Stimulated activated CD4-positive, alpha-beta T cell treated with anti-CD3 and anti-CD28 coated beads, TNF-alpha, amount 100 ng/mL, for 1 hour (primary cell): Measurements from ENCODE around the gene USP49.
"Not testable (repeated sequence)": the region's sequence is repeated elsewhere in the genome, so short reads cannot be mapped to it uniquely, and the experiment has no call there.

ENCODE experiments used
- DNase-seq, 3 donors: peaks; one replicate each; pipeline ENCODE4 v3.0.0-alpha.2; 2020; ENCODE audit warnings: low read depth in 3 of 3, low spot score in 1 of 3

Gene USP49

GRCh38 chr6:41895300-41896233, at the start of gene USP49:
Gene USP49 (minus strand): TSS chr6:41895375. CDS start chr6:41806983, 88,392 bp downstream.
- peak; percentile 67 to 95 (median 78) for DNase-seq

GRCh38 chr6:41943456-41943855, 48.3 kb upstream of the USP49 start:
- DNase-seq, result no peak

- DNase-seq, result not testable (repeated sequence)
Observed at GRCh38 chr6:41942882-41943281, 47.7 kb upstream of the USP49 start.

GRCh38 chr6:41942067-41942851, 47.1 kb upstream of the USP49 start:
- DNase-seq, result no peak

- DNase-seq, result peak; percentile 50 to 86 (median 61)
Observed at GRCh38 chr6:41941280-41942066, 46.3 kb upstream of the USP49 start, which contains the start of gene CCND3. Gene CCND3 (minus strand): TSS chr6:41941808. CDS start chr6:41941649, 159 bp downstream.

DNA sequence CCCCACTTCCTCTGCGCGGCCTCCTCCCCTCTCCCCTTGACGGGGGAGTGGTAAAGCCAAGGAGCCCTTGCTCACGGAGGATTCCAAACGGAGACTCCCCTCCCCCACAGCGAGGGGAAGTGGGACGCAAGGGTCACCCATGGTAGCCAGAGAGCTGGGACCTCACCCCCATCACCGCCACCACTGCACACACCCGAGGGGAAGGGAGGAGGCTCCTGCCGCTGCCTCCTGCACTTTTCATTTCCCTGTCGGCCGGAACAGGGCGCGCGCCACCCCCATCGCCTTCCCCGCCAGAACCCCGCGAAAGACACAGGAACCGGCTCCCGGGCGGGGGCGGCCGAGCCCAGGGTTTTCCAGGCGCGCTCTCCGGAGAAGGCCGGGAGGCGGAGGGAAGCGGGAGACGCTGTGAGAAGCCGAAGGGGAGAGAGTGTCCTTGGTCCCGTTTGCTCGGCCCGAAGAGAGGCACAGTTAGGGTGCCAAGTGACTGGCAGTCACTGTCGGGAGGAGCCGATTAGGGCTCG, 45.6 kb upstream of the USP49 start:
- peak in 1 of 3 donors; percentile 33 for DNase-seq

- DNase-seq, result no peak
Observed at GRCh38 chr6:41939848-41940758, 44.9 kb upstream of the USP49 start.

GRCh38 chr6:41939176-41939847, 44.1 kb upstream of the USP49 start:
- DNase-seq, result no peak

DNA sequence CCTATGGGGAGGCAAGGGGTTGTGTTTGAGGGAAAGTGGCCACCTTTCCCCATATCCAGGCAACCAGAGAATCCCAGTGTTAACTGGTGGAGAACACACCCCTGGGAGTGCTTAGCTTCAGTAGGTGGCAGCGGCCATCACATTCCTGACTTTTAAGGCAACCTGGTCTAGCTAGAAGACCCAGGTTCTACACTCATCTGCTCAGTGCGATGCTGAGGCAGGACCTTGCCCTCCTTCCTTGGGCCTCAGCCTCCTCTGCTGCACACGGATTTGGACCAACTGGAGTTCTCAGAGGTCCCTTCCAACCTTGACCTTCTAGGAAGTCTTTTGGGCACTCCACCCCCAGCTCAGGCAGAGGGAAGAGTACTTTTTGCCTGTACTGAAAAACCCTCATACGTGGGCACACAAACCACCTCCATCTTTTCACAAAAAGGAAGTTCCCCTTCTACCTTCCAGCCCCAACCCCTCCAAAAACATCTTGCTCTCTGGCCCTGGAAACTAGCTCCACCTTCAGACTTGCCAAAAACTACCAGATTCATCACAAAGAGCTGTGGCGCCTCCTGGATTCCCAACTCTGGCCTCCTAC, 43.5 kb upstream of the USP49 start:
- DNase-seq, result no peak

DNA sequence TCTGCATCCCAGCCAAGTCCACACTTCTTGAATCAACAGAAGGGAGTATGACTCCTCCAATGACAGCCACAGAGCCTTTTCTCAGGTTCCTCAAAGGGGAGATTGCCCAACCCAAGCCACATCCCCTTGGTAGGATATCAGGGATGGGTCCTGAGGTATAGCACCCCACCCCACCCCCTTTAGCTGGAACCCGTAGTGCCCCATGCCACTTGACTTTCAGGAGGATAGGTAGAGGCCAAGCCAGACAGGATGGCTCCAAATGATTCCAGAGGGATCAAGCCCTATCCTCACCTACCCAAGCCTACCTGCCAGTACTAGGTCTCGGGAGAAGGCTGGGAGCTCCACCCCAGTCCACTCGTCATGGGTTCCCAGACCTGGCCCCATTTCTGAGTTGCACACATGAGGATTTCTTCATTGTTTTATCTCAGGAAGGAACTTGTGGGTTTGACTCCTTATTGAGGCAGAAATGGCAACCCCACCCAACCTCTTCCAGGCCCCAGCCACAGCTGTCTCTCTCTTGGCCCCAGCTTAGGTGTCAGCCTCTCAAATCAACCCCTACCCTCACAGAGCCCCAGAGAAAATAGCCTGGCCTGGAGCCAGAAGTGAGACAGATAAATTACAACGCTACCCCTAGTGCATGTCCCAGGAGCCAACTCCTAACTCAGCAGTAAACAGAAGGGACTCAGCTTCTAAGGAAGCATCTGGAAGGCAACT, 42.8 kb upstream of the USP49 start:
- no peak for DNase-seq

GRCh38 chr6:41937472-41937860, 42.3 kb upstream of the USP49 start:
- no peak for DNase-seq

DNA sequence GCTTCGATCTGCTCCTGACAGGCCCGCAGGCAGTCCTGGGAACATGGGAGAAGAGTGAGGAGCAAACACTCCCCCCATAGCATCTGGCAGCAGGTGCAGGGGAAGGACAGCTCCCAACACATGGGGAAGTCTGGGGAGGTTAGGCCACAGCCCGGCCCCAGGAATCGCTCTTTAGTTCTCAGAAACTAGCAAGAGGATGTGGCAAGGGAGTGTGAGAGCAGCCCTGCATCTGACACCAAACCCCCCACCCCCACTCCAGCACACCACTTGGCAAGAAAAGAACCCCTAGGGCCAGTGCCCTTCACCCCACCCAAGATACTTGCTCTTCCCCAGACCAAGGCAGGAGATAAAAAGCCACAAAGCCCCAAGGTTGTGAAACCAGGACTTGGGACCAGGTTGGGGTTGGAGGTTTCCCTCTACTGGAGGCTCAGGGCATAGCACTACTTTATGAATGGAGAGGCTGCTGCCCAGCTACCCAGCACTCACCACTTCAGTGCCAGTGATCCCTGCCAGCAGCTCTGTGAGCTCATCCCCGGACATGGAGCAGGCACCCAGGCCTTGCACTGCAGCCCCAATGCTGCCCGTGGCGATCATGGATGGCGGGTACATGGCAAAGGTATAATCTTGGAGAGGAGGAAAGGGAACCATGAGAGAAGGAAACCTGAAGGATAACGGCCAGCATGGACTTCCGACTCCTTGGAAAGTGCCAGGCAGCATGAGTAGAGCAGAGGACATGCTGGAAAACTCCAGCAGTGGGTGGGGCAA, 41.1 kb upstream of the USP49 start:
- peak in 1 of 3 donors; percentile 22 for DNase-seq

GRCh38 chr6:41935685-41936072, 40.5 kb upstream of the USP49 start:
- no peak for DNase-seq

DNA sequence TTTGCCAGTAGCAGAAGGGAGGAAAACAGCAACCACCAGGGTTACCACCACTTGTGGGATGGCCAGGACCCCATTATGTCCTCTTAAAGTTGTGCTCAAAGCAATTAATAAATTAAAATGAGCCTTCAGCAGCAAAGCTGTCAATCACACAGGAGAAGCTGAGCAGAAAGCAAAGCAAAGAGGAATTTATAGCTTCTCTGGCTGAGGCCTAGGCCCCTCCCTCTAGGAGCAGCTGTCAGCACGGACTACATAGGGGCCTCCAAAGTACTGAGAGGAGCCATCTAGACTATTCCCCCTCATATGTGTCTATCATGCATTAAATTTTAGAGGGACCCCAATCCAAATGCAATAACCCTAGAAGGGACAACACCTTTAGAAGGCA, 40.0 kb upstream of the USP49 start:
- DNase-seq, result no peak

GRCh38 chr6:41934278-41935192, 39.4 kb upstream of the USP49 start:
- DNase-seq, result no peak

DNA sequence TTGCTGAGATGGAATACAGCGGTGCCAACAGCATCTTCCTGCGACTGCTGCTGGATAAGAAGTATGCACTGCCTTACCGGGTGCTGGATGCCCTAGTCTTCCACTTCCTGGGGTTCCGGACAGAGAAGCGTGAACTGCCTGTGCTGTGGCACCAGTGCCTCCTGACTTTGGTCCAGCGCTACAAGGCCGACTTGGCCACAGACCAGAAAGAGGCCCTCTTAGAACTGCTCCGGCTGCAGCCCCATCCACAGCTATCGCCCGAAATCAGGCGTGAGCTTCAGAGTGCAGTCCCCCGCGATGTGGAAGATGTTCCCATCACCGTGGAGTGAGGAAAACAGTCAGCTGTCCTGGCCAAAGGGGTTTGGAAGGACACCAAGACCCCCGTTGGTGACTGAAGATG, 37.2 kb upstream of the USP49 start:
- DNase-seq, result no peak

DNA sequence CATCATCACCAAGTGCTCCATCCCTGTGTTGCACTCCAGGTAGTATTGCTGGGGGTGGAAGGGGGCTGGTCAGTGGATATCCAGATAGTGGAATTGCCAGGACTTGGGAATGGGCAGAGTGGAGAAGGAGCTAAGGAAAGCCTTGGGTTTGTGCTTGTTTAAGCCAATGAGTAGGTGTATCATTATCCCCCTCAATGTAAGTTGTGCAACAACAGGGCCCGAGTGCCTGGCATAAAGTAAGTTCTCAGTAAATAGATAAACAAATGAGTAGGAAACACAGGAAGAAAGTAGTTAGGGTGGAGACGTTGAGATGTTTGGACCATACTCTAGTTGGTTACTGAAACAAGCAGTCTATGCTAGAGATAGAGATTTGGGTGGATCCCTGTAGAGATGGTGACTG, 36.6 kb upstream of the USP49 start:
- no peak for DNase-seq
